Nephron (organoid): ENCODE data around the gene R3HDML.

Source experiments
- H3K27ac Mint-ChIP-seq, 3 experiments: 2 replicates each; pipeline ENCODE4 v1.8.0; 2020; ENCODE audit warnings: mixed read lengths in 3 of 3, mild to moderate bottlenecking in 2 of 3, moderate library complexity in 1 of 3
- H3K27me3 Mint-ChIP-seq: 2 replicates; pipeline ENCODE4 v1.8.0; 2021; ENCODE audit warnings: low read depth, mild to moderate bottlenecking, moderate library complexity, mixed read lengths
- H3K36me3 Mint-ChIP-seq: 2 replicates; pipeline ENCODE4 v1.8.0; 2020; ENCODE audit warnings: low read depth, mixed read lengths
- H3K4me1 Mint-ChIP-seq: 2 replicates; pipeline ENCODE4 v1.8.0; 2020; ENCODE audit warnings: mixed read lengths
- H3K4me3 Mint-ChIP-seq, 3 experiments: 2 replicates each; pipeline ENCODE4 v1.8.0; 2020; ENCODE audit warnings: mild to moderate bottlenecking in 3 of 3, mixed read lengths in 3 of 3, moderate library complexity in 2 of 3
- H3K9me3 Mint-ChIP-seq: 2 replicates; pipeline ENCODE4 v1.8.0; 2020; ENCODE audit warnings: mixed read lengths
- TF ChIP-seq, protein P1 (sequence below), 3 experiments: fragments of 200-600 bp; sonication (generic); IDR thresholded peaks; one replicate each; pipeline ENCODE4 v1.5.0; 2021; ENCODE audit warnings: antibody characterized with exemption in 3 of 3; ENCODE audit not compliant: unreplicated experiment in 3 of 3

Gene R3HDML

DNA sequence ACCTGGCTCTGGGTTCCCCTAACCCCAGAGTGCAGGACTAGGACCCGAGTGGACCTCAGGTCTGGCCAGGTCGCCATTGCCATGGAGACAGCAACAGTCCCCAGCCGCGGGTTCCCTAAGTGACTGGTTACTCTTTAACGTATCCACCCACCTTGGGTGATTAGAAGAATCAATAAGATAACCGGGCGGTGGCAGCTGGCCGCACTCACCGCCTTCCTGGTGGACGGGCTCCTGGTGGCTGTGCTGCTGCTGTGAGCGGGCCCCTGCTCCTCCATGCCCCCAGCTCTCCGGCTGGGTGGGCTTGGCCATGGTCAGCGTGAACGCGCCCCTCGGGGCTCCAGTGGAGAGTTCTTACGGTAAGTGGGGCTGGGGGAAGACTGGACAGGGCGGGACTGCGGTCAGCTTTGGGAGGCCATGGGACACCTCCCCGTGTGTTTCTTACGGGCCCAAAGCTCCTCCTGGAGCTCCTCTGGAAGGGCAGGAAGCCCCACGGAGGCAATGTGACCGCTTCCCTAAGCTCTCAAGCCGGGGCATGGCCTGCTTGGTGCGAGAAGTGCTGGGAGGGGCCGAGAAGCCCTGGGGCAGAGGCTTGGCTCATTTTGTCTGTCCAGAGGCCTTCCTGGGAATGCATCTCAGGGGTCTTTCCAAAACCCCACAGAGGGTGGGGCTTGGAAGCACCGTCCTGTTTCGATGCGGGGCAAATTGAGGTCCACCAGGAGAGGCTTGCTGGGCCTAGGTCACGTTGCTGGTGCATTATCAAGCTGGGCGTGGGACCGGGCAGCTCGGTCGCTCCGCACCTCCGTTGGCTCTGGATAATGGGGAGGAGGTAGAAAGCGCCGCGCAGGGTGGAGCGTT lies 18.9 kb downstream of the R3HDML start, which contains the start of gene HNF4A:
Gene HNF4A, plus strand, starts transcription at position 202 of the 855 bp plus-strand sequence. Its CDS starts 106 bp downstream, at position 308.
- peaks cover 10% of the 10 kb centered on the region for H3K4me1 Mint-ChIP-seq

DNA sequence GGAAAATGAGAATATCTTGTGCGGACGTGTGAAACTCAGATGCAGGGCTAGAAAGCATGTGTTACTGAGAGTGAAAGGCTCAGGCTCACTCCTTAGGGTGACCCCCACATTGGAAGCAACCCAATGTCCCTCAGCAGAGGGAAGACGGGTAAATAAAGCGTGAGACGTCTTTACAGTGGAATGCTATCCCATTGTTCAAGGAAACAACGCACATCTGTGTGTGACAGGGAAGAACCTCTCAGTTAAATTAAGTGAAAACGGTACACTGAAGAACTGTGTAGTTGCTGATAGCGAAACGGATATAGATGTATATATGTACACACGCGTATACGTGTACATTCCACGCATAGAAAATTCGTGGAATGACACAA lies 19.5 kb downstream of the R3HDML start:
- Mint-ChIP-seq H3K27me3 (peaks cover 1% of the 10 kb centered on the region), H3K4me1 (peaks cover 10% of the 10 kb centered on the region), H3K9me3 (no peaks in the 10 kb centered on the region), H3K36me3 (no peaks in the 10 kb centered on the region), H3K27ac (peak overlapping the region in 2 of 3 experiments; percentile 19 to 31), H3K4me3 (peak overlapping the region in 1 of 3 experiments; percentile 17)
- TF ChIP-seq, protein P1, sequence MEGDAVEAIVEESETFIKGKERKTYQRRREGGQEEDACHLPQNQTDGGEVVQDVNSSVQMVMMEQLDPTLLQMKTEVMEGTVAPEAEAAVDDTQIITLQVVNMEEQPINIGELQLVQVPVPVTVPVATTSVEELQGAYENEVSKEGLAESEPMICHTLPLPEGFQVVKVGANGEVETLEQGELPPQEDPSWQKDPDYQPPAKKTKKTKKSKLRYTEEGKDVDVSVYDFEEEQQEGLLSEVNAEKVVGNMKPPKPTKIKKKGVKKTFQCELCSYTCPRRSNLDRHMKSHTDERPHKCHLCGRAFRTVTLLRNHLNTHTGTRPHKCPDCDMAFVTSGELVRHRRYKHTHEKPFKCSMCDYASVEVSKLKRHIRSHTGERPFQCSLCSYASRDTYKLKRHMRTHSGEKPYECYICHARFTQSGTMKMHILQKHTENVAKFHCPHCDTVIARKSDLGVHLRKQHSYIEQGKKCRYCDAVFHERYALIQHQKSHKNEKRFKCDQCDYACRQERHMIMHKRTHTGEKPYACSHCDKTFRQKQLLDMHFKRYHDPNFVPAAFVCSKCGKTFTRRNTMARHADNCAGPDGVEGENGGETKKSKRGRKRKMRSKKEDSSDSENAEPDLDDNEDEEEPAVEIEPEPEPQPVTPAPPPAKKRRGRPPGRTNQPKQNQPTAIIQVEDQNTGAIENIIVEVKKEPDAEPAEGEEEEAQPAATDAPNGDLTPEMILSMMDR (IDR thresholded peaks at IDR 0.05; ENCODE audit: unreplicated experiment in 3 of 3) = no peak

More for the DNA sequence above, 18.9 kb downstream of the R3HDML start, which contains the start of gene HNF4A:
- TF ChIP-seq, protein P1 (IDR thresholded peaks at IDR 0.05; ENCODE audit: unreplicated experiment in 3 of 3) = no peak
- peak within 1 kb of the TSS in 2 of 3 experiments; percentile 17 to 59 for H3K4me3 Mint-ChIP-seq
- no peaks in the 10 kb centered on the region for H3K36me3 Mint-ChIP-seq
- H3K27me3 Mint-ChIP-seq = peaks cover 1% of the 10 kb centered on the region
- H3K9me3 Mint-ChIP-seq = no peaks in the 10 kb centered on the region
- peak within 1 kb of the TSS; percentile 19 to 44 (median 31) for H3K27ac Mint-ChIP-seq

DNA sequence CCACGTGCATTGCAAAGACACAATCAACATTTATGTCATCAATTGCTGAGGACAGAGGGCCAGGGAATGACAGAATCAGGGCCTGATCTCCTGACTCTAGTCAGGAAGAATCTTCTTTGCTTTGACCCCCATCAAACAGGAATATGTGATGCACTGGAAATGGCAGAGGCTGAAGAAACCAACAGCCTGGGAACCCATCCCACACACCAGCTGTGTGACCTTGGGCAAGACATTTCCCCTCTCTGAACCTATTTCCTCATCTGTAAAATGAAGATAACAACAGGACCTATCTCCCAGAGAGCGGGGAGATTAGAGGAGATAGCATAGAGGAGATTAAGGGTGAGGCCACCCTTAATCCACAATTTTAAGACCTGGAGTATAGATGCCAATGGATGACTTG lies 20.2 kb downstream of the R3HDML start:
- peaks cover 10% of the 10 kb centered on the region for H3K4me1 Mint-ChIP-seq
- H3K27ac Mint-ChIP-seq = peak overlapping the region in 1 of 3 experiments; percentile 49
- H3K36me3 Mint-ChIP-seq = no peaks in the 10 kb centered on the region
- H3K27me3 Mint-ChIP-seq = peaks cover 8% of the 10 kb centered on the region
- no peaks in the 10 kb centered on the region for H3K9me3 Mint-ChIP-seq
- no peak overlapping the region for H3K4me3 Mint-ChIP-seq
- TF ChIP-seq, protein P1 (IDR thresholded peaks at IDR 0.05; ENCODE audit: unreplicated experiment in 3 of 3) = no peak

DNA sequence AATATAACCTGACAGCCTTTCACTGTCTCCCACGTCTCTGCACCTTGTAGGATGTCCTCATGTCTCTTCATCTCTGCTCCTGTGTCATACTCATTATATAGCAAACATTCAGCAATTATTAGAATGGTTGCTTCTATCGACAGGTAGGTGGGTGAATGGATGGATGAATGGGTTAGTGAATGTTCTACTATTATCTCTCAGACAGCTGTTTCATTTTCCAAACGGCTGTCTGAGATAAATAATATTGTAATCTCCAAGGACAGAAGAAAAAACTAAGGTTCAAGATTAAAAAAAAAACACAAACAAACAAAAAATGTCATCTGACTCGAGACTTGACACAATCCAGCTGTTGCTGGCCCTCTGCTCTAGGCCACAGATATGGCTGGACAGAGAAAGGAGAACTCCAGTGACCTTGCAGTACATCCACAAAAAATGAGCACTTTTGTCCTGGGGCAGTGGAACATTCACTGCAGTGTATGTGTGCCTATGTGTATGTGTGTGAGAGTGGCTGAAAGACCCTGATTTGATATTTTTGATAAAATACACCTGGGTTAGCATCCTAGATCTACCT lies 20.8 kb downstream of the R3HDML start:
- Mint-ChIP-seq H3K36me3 (no peaks in the 10 kb centered on the region), H3K4me1 (peaks cover 10% of the 10 kb centered on the region), H3K9me3 (no peaks in the 10 kb centered on the region), H3K27me3 (peaks cover 9% of the 10 kb centered on the region), H3K27ac (peak overlapping the region; percentile 14 to 49 (median 48)), H3K4me3 (no peak overlapping the region)
- TF ChIP-seq, protein P1 (IDR thresholded peaks at IDR 0.05; ENCODE audit: unreplicated experiment in 3 of 3) = no peak

DNA sequence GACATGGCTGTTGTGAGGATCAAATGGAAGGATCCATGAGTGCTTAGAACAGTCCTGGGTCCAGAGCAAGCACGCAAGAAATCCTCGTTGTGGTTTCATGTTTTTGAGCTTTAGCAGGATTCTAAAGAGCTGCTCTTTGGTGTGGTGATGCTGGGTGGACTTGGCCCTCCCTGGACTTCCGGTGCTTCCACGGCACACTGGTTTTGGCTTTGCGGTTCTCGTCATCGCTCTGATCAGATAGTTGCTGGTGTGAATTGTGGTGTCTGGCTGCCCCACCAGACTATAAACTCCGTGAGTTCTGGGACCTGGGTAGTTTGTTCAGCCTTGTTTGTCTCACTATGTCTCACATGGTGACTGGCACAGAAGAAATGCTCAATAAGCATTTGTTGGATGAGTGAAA lies 21.9 kb downstream of the R3HDML start:
- peaks cover 10% of the 10 kb centered on the region for H3K4me1 Mint-ChIP-seq
- H3K36me3 Mint-ChIP-seq = no peaks in the 10 kb centered on the region
- H3K27me3 Mint-ChIP-seq = peaks cover 9% of the 10 kb centered on the region
- no peak overlapping the region for H3K4me3 Mint-ChIP-seq
- H3K27ac Mint-ChIP-seq = no peak overlapping the region
- TF ChIP-seq, protein P1 (IDR thresholded peaks at IDR 0.05; ENCODE audit: unreplicated experiment in 3 of 3) = no peak
- H3K9me3 Mint-ChIP-seq = no peaks in the 10 kb centered on the region
